GM19099 (cell line): ENCODE measurements around the gene CHI3L1.

Experiments used
- POLR2A ChIP-seq: IDR thresholded peaks from 3 replicates; pipeline ENCODE4 v1.6.1; 2011; ENCODE audit warnings: low read depth; ENCODE audit not compliant: insufficient read length; ENCODE audit errors: extremely low read depth

CHI3L1 gene

DNA sequence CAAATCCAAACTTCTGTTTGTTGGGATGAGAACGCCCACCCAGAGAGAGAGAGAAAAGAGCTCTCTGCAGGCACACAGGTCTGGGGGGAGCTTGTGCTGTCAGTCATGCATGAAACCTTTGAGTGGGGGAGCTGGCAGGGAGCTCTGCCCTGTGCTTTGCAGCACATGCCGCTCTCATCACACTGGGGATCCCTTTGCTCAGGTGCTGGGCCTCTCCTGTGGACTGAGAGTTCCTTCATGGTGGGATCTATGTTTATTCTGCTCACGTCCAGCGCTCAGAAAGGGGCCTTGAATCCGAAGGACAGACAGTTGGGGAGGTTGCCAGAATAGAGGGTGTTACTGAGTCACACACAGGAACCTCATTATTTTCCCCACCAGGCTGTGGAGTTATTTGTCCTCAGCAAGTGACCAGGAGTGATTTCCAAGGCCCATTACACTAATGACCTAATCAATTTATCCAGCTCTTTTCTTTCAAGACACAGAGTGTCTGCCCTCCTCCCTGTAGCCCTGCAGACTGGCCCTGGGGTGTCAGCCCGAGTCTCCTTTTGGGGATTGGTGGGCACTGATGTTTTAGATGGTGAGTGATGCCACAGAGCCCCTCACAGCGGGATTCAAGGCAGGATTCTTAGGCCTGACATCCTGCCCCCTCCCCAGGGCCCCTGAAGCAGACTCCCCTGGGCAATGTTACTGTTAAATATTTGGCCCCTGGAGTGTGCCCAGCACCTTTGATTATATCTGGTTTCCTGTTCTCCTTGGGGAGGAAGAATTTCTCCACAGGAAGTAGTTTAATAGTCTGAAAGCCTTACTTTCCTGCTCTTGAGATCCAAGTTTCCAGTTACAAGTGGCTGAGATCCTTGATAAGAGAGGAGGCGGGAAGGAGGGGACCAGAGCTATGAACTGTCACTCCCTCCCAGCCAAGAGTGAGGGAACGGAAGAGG lies 33.2 kb downstream of the CHI3L1 start:
- TF ChIP-seq POLR2A = no peak

DNA sequence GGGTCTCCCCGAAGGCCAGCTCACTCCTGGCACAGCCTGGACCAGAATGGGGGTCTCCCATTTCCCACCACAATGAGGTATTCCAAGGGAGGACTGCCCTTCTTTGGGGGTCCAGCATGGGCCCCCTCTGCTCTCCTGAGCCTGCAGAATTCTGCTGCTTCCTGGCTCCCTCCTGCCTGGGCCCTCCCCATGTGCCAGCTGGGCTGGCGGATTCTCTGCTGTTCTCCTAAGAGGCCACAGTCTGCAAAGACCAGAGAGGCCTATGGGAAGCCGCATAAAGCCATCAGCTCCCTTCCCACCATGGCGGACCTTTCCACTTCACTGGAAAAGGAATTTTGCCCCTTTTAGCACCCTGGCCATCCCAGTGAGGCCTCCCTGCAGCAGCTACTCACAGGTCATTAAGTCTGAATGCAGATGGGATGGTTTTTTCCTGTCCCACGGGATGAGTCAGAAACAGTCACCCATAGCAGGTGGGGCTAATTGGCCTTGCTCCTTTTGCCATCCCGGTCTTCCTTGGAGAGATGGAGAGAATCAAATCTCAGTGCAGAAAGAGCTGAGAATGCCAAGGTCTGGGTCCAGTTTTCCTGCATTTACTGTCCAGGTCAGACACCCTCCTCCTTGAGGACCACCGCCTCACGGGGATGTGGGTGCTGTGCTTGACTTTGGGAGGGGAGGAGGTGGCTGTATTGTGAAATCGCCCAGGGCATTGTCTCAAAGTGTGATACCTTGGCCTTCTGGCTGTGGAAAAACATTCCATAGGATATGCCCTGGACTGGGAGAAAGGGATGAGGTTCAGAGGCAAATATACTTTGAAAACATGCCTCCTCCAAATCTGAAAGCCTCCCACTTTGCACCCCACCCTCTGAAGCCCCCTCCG lies 34.1 kb downstream of the CHI3L1 start:
- no peak for TF ChIP-seq POLR2A

DNA sequence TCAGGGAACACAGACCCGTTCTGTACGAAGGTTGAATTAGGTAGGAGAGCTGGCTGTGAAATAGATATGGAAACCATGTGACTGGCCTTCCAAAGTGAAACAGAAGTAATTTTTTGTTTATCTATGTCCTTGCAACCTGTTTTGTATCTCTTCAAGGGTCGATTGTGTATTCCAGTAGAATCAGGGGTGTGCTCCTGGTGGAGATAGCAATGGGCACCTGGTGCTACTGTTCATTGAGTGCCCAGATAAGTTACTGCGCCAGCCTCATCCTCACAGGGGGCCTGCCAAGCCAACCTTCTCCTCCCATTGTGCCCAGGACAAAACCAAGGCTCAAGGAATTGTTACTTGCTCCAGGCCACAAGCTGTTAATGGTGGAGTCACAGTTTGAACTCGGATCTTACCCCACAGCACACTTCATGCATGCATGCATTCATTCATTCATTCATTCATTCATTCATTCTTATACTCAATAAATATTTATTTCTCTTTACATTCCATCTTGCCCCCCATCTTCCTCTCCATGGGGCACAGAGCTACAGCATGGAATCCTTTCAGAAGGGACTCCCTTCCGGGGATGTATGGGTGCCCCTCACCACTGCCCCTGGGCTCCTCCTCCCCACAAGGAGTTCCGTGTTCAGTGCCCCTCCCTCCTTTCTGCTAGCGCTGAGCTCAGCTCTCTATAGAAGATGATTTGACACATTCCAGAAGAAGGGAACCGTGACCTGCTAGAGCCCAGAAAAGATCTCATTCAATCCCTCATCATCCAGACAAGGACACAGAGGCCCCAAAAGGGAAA lies 34.9 kb downstream of the CHI3L1 start:
- TF ChIP-seq POLR2A = no peak

DNA sequence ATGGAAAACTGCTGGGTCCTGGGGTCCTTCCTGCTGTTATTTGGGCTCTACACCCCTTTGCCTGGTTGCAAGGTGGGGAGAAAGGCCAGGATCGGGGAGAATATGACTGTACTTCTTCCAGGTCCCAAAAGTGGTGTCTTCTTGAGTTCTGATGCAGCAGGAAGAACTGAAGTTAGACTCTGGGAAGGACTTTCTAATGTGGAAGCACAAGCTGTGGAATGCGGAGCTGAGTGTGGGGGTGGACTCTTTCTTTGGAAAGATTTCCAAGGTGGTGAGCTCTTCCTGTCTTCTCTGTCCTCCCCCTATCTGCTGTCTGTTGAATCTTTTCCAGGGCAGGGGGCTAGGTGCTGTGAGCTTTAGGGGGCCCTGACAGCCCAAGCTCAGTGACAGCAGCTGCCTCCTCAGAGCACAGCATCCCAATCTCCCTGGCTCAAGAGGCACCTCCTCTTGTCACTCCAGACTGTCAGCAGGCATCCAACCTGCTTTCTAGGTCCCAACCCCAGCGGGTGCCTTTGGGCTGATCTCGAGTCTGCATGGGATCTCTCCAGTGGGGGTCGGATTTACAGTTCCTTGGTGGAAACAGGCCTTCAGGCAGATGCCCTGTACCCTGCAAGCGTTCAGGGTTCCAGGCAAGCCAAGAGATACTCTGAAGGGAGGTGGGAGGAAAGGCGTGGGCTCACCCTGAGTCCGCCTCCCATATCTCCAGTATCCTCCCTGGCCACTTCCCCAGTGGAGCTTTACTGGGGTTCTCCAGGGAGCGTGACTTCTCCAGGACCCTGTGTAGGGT lies 35.8 kb downstream of the CHI3L1 start:
- no peak for TF ChIP-seq POLR2A

DNA sequence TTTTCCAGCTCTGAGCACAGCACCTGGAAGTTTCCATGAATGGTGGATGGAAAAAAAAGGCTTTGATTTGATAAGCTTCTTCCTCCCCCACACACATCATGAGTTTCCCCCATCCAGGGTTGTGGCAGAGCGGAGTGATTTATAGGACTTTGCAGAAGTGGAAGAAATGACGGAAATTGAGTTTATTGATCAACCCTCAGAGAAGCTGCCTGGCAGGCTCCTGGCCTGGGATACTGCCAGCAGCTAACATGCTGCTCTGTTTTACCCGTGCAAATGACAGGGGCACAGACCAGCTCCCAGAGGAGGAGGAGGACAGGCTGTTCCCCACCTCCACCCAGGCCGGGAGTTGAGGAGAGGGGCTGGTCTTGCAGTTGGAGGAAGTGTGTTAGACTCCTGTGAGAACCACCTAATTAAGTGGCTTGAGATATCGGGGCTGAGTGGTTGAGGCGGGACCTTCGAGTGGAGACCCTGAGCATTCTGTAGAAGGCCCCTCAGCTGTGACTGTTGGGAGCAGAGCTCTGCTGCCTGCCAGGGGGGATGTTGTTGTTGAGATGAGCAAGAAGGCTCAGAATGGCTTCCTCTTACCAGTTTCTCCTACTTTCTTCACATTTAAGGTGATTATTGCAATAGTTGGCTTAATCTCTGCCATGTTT lies 37.2 kb downstream of the CHI3L1 start:
- no peak for TF ChIP-seq POLR2A

DNA sequence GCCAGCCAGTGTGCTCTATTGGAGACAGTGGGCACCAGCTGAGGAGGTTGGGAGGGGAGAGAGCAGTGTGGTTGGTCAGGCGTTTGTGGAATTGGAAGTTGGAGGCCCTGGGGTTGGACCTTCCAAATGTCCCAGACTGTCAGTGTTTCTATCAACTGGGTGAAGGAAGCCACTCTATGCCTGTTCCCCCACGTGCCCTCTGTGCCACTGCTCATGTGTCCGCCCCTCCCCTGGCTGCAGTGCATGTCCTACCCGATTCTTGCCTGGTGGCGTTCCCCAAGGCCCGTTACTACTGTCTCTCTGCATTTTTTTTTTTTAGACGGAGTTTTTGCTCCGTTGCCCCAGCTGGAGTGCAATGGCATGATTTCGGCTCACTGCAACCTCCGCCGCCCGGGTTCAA lies 37.9 kb downstream of the CHI3L1 start:
- TF ChIP-seq POLR2A = no peak

DNA sequence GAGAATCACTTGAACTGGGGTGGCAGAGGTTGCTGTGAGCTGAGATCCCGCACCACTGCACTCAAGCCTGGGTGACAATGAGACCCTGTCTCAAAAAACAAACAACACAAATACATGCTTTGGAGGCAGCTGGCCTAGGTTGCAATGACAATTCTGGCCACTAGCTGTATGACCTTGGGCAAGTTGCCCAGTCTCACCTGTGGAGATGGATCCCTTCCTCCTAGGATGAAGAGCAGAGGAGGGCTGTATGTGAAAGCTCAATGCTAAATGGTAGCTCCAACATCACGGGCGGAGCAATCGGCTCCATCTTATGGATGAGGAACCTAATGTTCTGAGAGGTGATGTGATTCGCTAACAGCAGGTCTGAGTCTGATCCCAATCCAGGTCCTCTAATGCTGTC lies 38.4 kb downstream of the CHI3L1 start:
- TF ChIP-seq POLR2A = no peak

DNA sequence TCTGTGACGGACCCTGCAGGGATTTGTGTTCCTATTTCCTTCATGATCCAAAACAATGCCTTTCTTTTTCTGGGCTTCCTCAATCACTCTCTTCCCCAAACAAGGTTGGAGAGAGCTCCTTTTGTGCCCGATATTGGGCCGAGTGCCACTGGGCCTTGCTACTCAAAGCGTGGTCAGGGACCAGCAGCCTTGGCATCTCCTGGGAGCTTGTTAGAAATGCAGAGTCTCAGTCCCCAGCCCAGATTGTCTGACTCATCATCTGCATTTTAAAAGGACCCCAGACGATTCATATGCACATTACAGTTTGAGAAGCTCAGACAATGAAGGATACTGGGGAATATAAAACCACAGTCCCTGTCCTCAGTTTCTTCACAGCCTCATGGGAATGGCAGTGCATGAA lies 39.1 kb downstream of the CHI3L1 start:
- TF ChIP-seq POLR2A = no peak

DNA sequence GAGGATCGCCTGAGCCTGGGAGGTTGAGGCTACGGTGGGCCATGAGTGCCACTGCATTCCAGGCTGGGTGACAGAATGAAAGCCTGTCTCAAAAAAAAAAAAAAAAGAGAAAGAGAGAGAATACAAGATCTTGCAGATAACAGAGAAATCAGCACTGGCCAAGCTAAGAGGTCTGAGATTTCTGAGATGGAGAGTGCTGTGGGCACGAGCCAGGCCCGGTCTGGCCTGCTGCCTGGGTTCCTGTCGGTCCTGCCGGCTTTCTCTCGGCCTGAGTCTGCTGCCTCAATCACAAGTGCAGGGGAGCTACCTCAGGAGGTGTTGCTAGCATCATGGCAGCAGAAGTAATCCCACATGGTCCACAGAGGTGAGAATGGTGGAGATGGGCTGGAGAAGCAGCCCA lies 40.0 kb downstream of the CHI3L1 start:
- no peak for TF ChIP-seq POLR2A

DNA sequence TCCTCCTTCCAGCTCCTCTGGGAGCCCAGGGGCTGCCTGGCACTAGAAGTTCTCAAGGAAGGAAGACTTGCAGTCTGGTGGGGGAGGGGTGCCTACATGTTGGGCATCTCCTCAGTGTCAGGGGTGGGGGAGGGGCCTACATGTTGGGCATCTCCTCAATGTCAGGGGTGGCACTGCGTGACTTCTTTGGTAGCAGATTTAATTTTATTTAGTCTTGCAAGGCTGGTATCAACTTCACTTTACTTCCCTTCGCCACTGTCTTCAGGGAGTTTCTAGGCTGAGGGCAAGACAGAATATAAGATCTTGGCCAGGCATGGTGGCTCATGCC lies 40.5 kb downstream of the CHI3L1 start:
- no peak for TF ChIP-seq POLR2A

DNA sequence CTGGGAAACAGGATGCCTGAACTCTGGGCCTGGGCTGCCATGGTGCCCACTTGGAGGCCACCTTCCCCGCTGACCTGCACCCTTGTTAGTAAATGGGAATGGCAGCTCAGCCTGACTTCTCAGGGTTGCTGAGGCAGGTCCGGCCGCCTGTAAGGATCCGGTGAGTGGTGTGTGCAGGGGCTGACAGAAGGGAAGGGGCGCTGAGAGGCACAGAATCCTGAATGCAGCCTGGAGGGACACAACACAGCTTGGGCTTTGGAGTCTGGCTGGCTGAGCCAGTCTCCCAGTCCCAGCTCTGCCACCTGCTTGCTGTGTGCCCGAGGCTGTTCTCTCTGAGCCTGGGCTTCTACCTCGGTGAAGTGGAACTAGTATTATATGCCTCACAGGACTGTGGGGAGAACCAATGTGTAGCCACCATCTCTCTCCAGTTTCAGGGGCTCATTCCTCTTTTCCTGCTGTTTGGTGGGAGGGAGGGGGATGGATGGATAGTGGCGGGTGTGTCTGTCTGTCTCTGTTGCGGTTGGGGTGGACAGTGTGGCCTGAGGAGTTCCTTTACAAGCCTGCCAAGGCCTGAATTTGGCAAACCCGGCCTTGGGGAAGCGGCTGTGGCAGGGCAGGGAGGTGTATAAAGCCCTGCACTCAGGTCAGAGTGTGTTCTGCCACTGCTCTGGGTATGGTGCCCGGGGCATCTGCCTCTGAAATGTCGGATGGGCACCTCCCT lies 41.0 kb downstream of the CHI3L1 start:
- TF ChIP-seq POLR2A = no peak

DNA sequence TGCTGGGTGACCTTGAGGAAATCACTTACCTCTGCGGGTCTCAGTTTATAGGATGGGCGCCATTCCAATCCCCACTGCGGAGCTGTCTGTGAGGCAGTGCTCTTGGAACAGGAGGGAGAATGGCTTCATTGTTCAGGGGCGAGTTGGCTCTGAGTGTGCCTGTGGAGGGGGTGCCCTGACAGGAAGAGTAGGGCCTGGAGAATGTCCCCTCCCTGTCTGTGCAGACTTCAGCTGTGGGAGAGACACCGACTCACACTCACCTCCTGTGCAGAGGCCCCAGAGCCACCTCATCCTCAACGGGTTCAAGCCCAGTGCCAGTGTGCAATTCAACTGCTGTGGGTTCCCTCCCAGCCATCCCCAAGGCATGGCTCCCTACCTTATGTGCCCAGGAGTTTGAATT lies 41.8 kb downstream of the CHI3L1 start:
- no peak for TF ChIP-seq POLR2A

DNA sequence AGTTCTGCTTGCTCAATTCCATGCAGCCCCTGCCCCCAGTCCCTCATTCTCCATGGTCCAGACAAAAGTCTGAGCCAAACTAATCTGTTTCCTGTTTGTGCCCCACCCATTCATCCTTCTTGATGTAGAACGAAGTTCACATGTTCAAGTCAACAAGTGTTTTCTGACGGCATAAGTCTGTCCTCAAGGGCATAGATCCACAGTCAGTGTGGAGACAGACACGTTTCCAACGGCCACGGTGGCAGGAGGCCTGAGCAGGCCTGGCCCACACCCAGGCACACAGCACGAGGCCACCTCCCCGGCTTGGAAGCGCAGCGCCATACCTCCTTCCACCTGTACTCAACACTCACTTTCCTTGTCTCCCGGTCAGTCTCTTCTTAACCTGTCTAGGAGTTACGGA lies 42.9 kb downstream of the CHI3L1 start:
- TF ChIP-seq POLR2A = no peak
